Prostate gland (tissue), 2 donors: Measurements from ENCODE around the gene RGPD8.

Experiments used
- CTCF ChIP-seq, 4 experiments: fragments of 200-600 bp in 2 of 4; fragments of 450-650 bp in 2 of 4; sonication (generic) in 2 of 4; IDR thresholded peaks; 1 replicate in 3 of 4; 2 replicates in 1 of 4; pipeline ENCODE4 v1.5.1; 2016 to 2019; ENCODE audit warnings: antibody characterized with exemption in 4 of 4, mild to moderate bottlenecking in 2 of 4, moderate library complexity in 2 of 4
- POLR2A ChIP-seq: fragments of 450-650 bp; IDR thresholded peaks from one replicate; pipeline ENCODE4 v1.6.1; 2016; ENCODE audit warnings: antibody characterized with exemption, mild to moderate bottlenecking
- POLR2AphosphoS5 ChIP-seq: sonication (generic); formaldehyde crosslinking; IDR thresholded peaks from one replicate; pipeline ENCODE4 v1.6.1; 2017; ENCODE audit warnings: antibody characterized with exemption

GRCh38 chr2:112322919-112323318, 110.5 kb downstream of the RGPD8 start:
- TF ChIP-seq CTCF (IDR thresholded peaks at IDR 0.05): no peak
- TF ChIP-seq POLR2A: no peak
- no peak for TF ChIP-seq POLR2AphosphoS5
